ENCODE results near the gene COL5A3.

GRCh38 chr19:10006752-10007323, 3.5 kb downstream of the COL5A3 start:
- TF ChIP-seq MAX (IDR thresholded peaks at IDR 0.05) = no peak
- TF ChIP-seq EGR1 (IDR thresholded peaks at IDR 0.05) = no peak
- no peak for TF ChIP-seq TEAD4 (IDR thresholded peaks at IDR 0.05)
- TF ChIP-seq FOXM1 (IDR thresholded peaks at IDR 0.05; ENCODE audit: borderline replicate concordance, low read depth) = no peak

Measured in Ishikawa (cell line).